ENCODE measurements around the gene NCKAP5.

GRCh38 chr2:133026536-133027177 lies 541.6 kb downstream of the NCKAP5 start:
- TF ChIP-seq ESRRA (IDR thresholded peaks at IDR 0.05; ENCODE audit: borderline replicate concordance, low read length) (no peak), CEBPB (IDR thresholded peaks at IDR 0.05) (no peak), REST (IDR thresholded peaks at IDR 0.05) (peak; percentile 77), ELK1 (IDR thresholded peaks at IDR 0.05; ENCODE audit: low read depth, low read length) (no peak)

Measured in A549 (cell line).